Breast epithelium (tissue), 4 donors: ENCODE measurements around the gene NIPSNAP2. TPM values are rescaled to one million over a fixed set of nuclear protein-coding genes. Genes with fewer than 3 reads are reported as not detected.

Experiments
- DNase-seq, 2 donors: peaks; one replicate each; pipeline ENCODE4 v3.0.0-alpha.2; 2019; ENCODE audit warnings: low spot score in 2 of 2
- H3K27ac ChIP-seq, 2 donors: fragments of 200-600 bp; sonication (generic) in 1 of 2; one replicate each; pipeline ENCODE4 v1.5.1; 2016 to 2019; ENCODE audit warnings: mild to moderate bottlenecking in 1 of 2
- H3K27me3 ChIP-seq, 2 donors: fragments of 200-600 bp; sonication (generic) in 1 of 2; one replicate each; pipeline versions ENCODE4 v1.5.1 to v1.6.0; 2017 to 2019; ENCODE audit warnings: control low read depth in 1 of 2, mild to moderate bottlenecking in 1 of 2
- H3K36me3 ChIP-seq: fragments of 200-600 bp; one replicate; pipeline ENCODE4 v1.5.1; 2019
- H3K4me1 ChIP-seq, 2 donors: fragments of 200-600 bp; sonication (generic); one replicate each; pipeline ENCODE4 v1.5.1; 2016 to 2019; ENCODE audit warnings: control low read depth in 1 of 2
- H3K4me3 ChIP-seq, 3 donors: fragments of 200-600 bp; sonication (generic); 1 replicate in 2 of 3; 2 replicates in 1 of 3; pipeline ENCODE4 v1.5.1; 2016 to 2019; ENCODE audit warnings: mild to moderate bottlenecking in 3 of 3, moderate library complexity in 2 of 3
- H3K9me3 ChIP-seq, 2 donors: fragments of 200-600 bp; sonication (generic) in 1 of 2; one replicate each; pipeline ENCODE4 v1.5.1; 2016 to 2019; ENCODE audit warnings: control low read depth in 1 of 2
- CTCF ChIP-seq, 3 donors: fragments of 450-650 bp; IDR thresholded peaks; one replicate each; pipeline ENCODE4 v1.5.1; 2016 to 2017; ENCODE audit warnings: antibody characterized with exemption in 3 of 3, mild to moderate bottlenecking in 3 of 3, moderate library complexity in 3 of 3
- POLR2A ChIP-seq: fragments of 450-650 bp; IDR thresholded peaks from one replicate; pipeline ENCODE4 v1.6.1; 2016; ENCODE audit warnings: antibody characterized with exemption, mild to moderate bottlenecking, moderate library complexity
- POLR2AphosphoS5 ChIP-seq, 3 donors: sonication (generic); formaldehyde crosslinking; IDR thresholded peaks; one replicate each; pipeline ENCODE4 v1.6.1; 2017; ENCODE audit warnings: antibody characterized with exemption in 3 of 3
- intact Hi-C: fragments of 100-400 bp; cut with DNase I; formaldehyde crosslinking; loops from one replicate; pipeline ENCODE4 v1.15.1; 2023; ENCODE audit warnings: low total_unique reads
- total RNA-seq, 3 donors: library from RNA; depleted of rRNA; stranded (reverse); fragments of >200 nt; gene quantifications; one replicate each; pipeline ENCODE4 v1.1.0, GENCODE V29; 2016

NIPSNAP2 gene
- total RNA-seq, 3 donors from 2014 or later: 79.8 to 128 (median 87.2) TPM

- DNase-seq: peak in 1 of 2 donors; percentile 55
- intact Hi-C loops: no loop called here
- no peak for TF ChIP-seq POLR2A
- TF ChIP-seq CTCF (IDR thresholded peaks at IDR 0.05): no peak
- TF ChIP-seq POLR2AphosphoS5 (IDR thresholded peaks at IDR 0.05): no peak
- Histone ChIP-seq H3K9me3 (no peaks in the 10 kb centered on the region), H3K36me3 (no peaks in the 10 kb centered on the region), H3K27me3 (no peaks in the 10 kb centered on the region), H3K4me3 (no peak overlapping the region), H3K4me1 (peaks cover 0 to 5% of the 10 kb centered on the region in 2 donors), H3K27ac (peak overlapping the region; percentile 82 to 96)
Observed at GRCh38 chr7:55966851-55967250, 2.5 kb downstream of the NIPSNAP2 start.

- no peak overlapping the region for H3K4me3 ChIP-seq
- peak in 1 of 2 donors; percentile 64 for DNase-seq
- H3K36me3 ChIP-seq: no peaks in the 10 kb centered on the region
- TF ChIP-seq POLR2AphosphoS5 (IDR thresholded peaks at IDR 0.05): no peak
- TF ChIP-seq POLR2A: no peak
- TF ChIP-seq CTCF (IDR thresholded peaks at IDR 0.05): no peak
- intact Hi-C loops: no loop called here
- H3K27ac ChIP-seq: peak overlapping the region in 1 of 2 donors; percentile 13
- H3K4me1 ChIP-seq: peaks cover 0 to 5% of the 10 kb centered on the region in 2 donors
- H3K9me3 ChIP-seq: no peaks in the 10 kb centered on the region
- no peaks in the 10 kb centered on the region for H3K27me3 ChIP-seq
Observed at GRCh38 chr7:55969391-55969790, 5.0 kb downstream of the NIPSNAP2 start.

- H3K9me3 ChIP-seq: no peaks in the 10 kb centered on the region
- no peaks in the 10 kb centered on the region for H3K36me3 ChIP-seq
- no peaks in the 10 kb centered on the region for H3K27me3 ChIP-seq
- intact Hi-C loops: no loop called here
- no peak overlapping the region for H3K4me3 ChIP-seq
- no peak for DNase-seq
- TF ChIP-seq CTCF (IDR thresholded peaks at IDR 0.05): no peak
- no peak for TF ChIP-seq POLR2A
- no peak for TF ChIP-seq POLR2AphosphoS5 (IDR thresholded peaks at IDR 0.05)
- H3K27ac ChIP-seq: peak overlapping the region in 1 of 2 donors; percentile 20
- peaks cover 0 to 2% of the 10 kb centered on the region in 2 donors for H3K4me1 ChIP-seq
Observed at GRCh38 chr7:55970561-55970960, 6.2 kb downstream of the NIPSNAP2 start.

GRCh38 chr7:55970978-55971377 lies 6.6 kb downstream of the NIPSNAP2 start:
- no peaks in the 10 kb centered on the region for H3K4me1 ChIP-seq
- TF ChIP-seq POLR2A: no peak
- TF ChIP-seq CTCF (IDR thresholded peaks at IDR 0.05): no peak
- TF ChIP-seq POLR2AphosphoS5 (IDR thresholded peaks at IDR 0.05): no peak
- no peaks in the 10 kb centered on the region for H3K36me3 ChIP-seq
- H3K4me3 ChIP-seq: no peak overlapping the region
- DNase-seq: no peak
- intact Hi-C loops: no loop called here
- H3K27me3 ChIP-seq: no peaks in the 10 kb centered on the region
- H3K27ac ChIP-seq: peak overlapping the region in 1 of 2 donors; percentile 20
- H3K9me3 ChIP-seq: no peaks in the 10 kb centered on the region

- Histone ChIP-seq H3K27me3 (no peaks in the 10 kb centered on the region), H3K4me3 (no peak overlapping the region), H3K27ac (no peak overlapping the region), H3K4me1 (no peaks in the 10 kb centered on the region), H3K9me3 (no peaks in the 10 kb centered on the region), H3K36me3 (no peaks in the 10 kb centered on the region)
- intact Hi-C loops: no loop called here
- no peak for DNase-seq
- TF ChIP-seq POLR2A: no peak
- TF ChIP-seq POLR2AphosphoS5 (IDR thresholded peaks at IDR 0.05): no peak
- no peak for TF ChIP-seq CTCF (IDR thresholded peaks at IDR 0.05)
Observed at GRCh38 chr7:55973747-55974250, 9.4 kb downstream of the NIPSNAP2 start.
